Measurements from ENCODE around the gene RAVER2. TPM values are rescaled to one million over a fixed set of nuclear protein-coding genes. Genes with fewer than 3 reads are reported as not detected.

RAVER2 gene
- total and polyA plus RNA-seq, 12 donors: 4.1 to 30.6 (median 20.6) TPM

DNA sequence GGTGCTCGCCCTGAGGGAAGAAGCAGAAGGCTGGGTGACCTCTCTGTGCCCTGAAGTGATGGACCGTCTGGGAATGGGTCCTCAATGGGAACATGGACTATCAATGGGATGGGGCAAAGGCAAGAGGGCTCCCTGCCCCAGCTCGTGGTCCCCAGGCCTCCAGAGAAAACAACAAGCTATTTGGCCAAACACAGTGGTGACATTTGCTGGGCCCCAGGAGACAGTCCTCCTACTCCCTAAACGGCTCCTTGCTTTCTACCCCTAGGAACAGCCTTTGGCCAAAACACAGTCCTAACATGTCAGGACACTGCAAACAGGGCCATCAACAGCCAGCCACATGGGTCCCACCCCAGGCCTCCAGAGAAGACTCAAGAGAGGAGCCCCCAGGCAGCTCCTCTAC lies 102.8 kb downstream of the RAVER2 start:
- ATAC-seq: no peak
- peaks cover 0 to 20% (median 8%) of the 10 kb centered on the region in 9 donors for H3K4me1 ChIP-seq
- peaks cover 0 to 99% (median 47%) of the 10 kb centered on the region in 9 donors for H3K36me3 ChIP-seq
- 86 to 90% methylated on average over 4 of the region's 4 CpGs for WGBS, 2 donors
- H3K4me3 ChIP-seq: no peak overlapping the region
- no peaks in the 10 kb centered on the region for H3K27me3 ChIP-seq
- TF ChIP-seq, protein P1, sequence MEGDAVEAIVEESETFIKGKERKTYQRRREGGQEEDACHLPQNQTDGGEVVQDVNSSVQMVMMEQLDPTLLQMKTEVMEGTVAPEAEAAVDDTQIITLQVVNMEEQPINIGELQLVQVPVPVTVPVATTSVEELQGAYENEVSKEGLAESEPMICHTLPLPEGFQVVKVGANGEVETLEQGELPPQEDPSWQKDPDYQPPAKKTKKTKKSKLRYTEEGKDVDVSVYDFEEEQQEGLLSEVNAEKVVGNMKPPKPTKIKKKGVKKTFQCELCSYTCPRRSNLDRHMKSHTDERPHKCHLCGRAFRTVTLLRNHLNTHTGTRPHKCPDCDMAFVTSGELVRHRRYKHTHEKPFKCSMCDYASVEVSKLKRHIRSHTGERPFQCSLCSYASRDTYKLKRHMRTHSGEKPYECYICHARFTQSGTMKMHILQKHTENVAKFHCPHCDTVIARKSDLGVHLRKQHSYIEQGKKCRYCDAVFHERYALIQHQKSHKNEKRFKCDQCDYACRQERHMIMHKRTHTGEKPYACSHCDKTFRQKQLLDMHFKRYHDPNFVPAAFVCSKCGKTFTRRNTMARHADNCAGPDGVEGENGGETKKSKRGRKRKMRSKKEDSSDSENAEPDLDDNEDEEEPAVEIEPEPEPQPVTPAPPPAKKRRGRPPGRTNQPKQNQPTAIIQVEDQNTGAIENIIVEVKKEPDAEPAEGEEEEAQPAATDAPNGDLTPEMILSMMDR (IDR thresholded peaks at IDR 0.05): no peak
- no peaks in the 10 kb centered on the region for H3K9me3 ChIP-seq
- H3K27ac ChIP-seq: no peak overlapping the region
- DNase-seq: no peak
- intact Hi-C loops (cut with DNase I): no loop called here

DNA sequence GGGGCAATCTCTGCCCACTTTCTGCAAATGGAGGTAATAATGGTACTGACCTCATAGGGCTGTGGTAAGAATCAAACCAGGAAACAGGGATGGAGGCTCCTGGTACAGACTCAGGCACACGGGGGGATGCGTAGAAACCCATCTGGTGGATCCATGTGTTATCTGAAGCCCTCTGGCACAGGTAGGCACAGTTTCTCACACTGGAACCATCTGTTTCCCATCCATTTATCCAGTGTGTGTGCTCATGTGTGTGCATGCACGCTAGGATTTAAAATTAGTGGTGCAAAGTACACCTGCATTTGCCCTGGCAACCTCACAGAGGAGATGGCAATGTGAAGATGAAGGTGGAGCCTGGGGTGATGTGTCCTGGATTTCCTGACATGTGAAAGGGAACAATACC lies 103.3 kb downstream of the RAVER2 start:
- Histone ChIP-seq H3K27ac (no peak overlapping the region), H3K27me3 (no peaks in the 10 kb centered on the region), H3K4me3 (no peak overlapping the region), H3K4me1 (peaks cover 0 to 15% (median 6%) of the 10 kb centered on the region in 9 donors), H3K9me3 (no peaks in the 10 kb centered on the region), H3K36me3 (peaks cover 0 to 99% (median 52%) of the 10 kb centered on the region in 9 donors)
- TF ChIP-seq, protein P1 (IDR thresholded peaks at IDR 0.05): no peak
- DNase-seq: no peak
- intact Hi-C loops (cut with DNase I): no loop called here
- no peak for ATAC-seq
- WGBS, 2 donors: 95 to 98% methylated on average over 3 of the region's 3 CpGs

DNA sequence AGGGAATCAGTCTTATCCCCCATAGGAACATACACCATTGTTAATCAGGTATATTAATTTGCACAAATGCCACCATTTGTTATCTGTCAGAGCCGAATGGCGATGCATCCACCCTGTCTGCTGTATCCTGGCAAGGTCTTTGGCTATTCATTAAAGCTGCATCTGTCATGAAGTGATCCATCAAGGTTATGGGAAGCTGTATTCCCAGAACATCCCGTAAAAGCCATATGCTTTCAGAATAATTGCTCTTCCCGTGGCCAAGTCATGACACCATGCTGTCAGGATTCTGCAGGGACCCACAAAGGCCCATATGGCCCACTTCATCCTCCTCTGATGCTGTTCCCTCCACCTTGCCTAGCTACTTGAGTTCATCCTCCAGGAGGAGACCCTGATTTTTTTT lies 103.9 kb downstream of the RAVER2 start:
- Histone ChIP-seq H3K4me1 (peaks cover 0 to 14% (median 6%) of the 10 kb centered on the region in 9 donors), H3K9me3 (no peaks in the 10 kb centered on the region), H3K4me3 (no peak overlapping the region), H3K27ac (no peak overlapping the region), H3K36me3 (peaks cover 0 to 99% (median 58%) of the 10 kb centered on the region in 9 donors), H3K27me3 (no peaks in the 10 kb centered on the region)
- DNase-seq (no peak), ATAC-seq (no peak)
- intact Hi-C loops (cut with DNase I): no loop called here
- TF ChIP-seq, protein P1 (IDR thresholded peaks at IDR 0.05): no peak
- 89 to 98% methylated on average over 4 of the region's 4 CpGs for WGBS, 2 donors

DNA sequence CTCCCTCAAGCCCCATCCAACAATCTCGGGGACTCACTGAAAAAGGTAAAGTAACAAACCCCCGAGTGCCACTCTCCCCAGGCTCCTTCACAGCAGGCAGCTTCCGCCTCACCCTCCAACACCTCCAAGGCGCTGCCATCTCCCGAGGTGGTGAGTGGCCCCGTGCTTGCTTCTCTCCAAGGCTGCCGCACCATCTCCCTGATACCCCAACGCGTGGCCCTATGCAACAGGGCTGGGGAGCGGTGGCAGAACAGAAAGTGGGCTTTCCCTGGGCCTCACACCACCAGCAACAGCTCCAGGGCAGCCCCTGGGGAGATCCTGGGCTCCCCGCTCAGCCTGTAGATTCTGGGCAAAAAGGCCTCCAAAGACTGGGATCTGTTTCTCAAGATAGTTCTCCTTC lies 105.1 kb downstream of the RAVER2 start:
- 94 to 96% methylated on average over 11 of the region's 11 CpGs for WGBS, 2 donors
- peaks cover 0 to 99% (median 68%) of the 10 kb centered on the region in 9 donors for H3K36me3 ChIP-seq
- no peak overlapping the region for H3K27ac ChIP-seq
- ATAC-seq (no peak), DNase-seq (no peak)
- TF ChIP-seq, protein P1 (IDR thresholded peaks at IDR 0.05): no peak
- intact Hi-C loops (cut with DNase I): no loop called here
- peaks cover 0 to 14% (median 6%) of the 10 kb centered on the region in 9 donors for H3K4me1 ChIP-seq
- H3K4me3 ChIP-seq: no peak overlapping the region
- H3K27me3 ChIP-seq: no peaks in the 10 kb centered on the region
- no peaks in the 10 kb centered on the region for H3K9me3 ChIP-seq

Data from heart right ventricle (tissue), 16 donors.